RWPE2 (cell line): ENCODE results near the gene NIPSNAP3A.

ENCODE experiments used
- ATAC-seq: fragments of 200-7000 bp; cut with Tn5 transposase; 3 replicates; pipeline ENCODE4 v1.9.1; 2021; ENCODE audit warnings: low read depth
- DNase-seq: peaks from one replicate; pipeline ENCODE4 v3.0.0-alpha.2; 2020; ENCODE audit warnings: low spot score
- H3K27ac ChIP-seq: fragments of 450-650 bp; 2 replicates; pipeline ENCODE4 v1.5.1; 2017; ENCODE audit warnings: mild to moderate bottlenecking; ENCODE audit not compliant: poor library complexity, severe bottlenecking
- H3K27me3 ChIP-seq: fragments of 250-450 bp; sonication (Bioruptor Pico); 2 replicates; pipeline ENCODE4 v1.5.1; 2021; ENCODE audit warnings: mild to moderate bottlenecking, moderate library complexity; ENCODE audit not compliant: insufficient read depth, poor library complexity, severe bottlenecking
- H3K36me3 ChIP-seq: fragments of 250-450 bp; sonication (Bioruptor Pico); 2 replicates; pipeline ENCODE4 v1.5.1; 2020; ENCODE audit warnings: low read depth, mild to moderate bottlenecking, moderate library complexity
- H3K4me1 ChIP-seq: fragments of 250-450 bp; sonication (Bioruptor Pico); 2 replicates; pipeline ENCODE4 v1.5.1; 2021; ENCODE audit warnings: mild to moderate bottlenecking, moderate library complexity; ENCODE audit not compliant: insufficient read depth, poor library complexity, severe bottlenecking
- H3K4me3 ChIP-seq: fragments of 250-450 bp; sonication (Bioruptor Pico); 2 replicates; pipeline ENCODE4 v1.5.1; 2021; ENCODE audit warnings: mild to moderate bottlenecking, moderate library complexity; ENCODE audit not compliant: severe bottlenecking
- H3K9me3 ChIP-seq: fragments of 250-450 bp; sonication (Bioruptor Pico); 2 replicates; pipeline ENCODE4 v1.5.1; 2021; ENCODE audit warnings: mild to moderate bottlenecking, moderate library complexity; ENCODE audit not compliant: severe bottlenecking
- TF ChIP-seq, protein P1 (sequence below): fragments of 450-650 bp; IDR thresholded peaks from one replicate; pipeline ENCODE4 v1.5.1; 2017; ENCODE audit warnings: mild to moderate bottlenecking, moderate library complexity; ENCODE audit not compliant: poor library complexity, severe bottlenecking

The NIPSNAP3A gene

DNA sequence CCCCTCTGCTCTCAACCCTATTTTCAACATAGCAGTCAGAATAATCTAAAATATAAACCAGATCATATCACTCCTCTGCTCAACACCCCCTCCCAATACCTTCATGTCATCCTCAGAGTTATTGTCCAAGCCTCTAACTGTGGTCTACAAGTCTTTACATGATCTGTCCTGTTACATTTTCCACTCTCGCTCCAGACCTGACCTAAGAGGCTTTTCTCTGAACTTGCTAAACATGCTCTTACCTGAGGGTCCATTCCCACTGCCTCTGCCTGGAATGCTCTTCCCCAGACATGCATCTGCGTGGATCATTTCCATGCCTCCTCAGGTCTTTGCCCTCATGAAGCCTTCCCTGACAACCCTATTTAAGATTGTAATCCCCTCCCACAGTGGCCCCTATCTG lies 28.5 kb downstream of the NIPSNAP3A start:
- Histone ChIP-seq H3K4me3 (no peak overlapping the region), H3K27me3 (no peaks in the 10 kb centered on the region), H3K9me3 (no peaks in the 10 kb centered on the region), H3K4me1 (no peaks in the 10 kb centered on the region), H3K36me3 (no peaks in the 10 kb centered on the region), H3K27ac (no peak overlapping the region)
- TF ChIP-seq, protein P1, sequence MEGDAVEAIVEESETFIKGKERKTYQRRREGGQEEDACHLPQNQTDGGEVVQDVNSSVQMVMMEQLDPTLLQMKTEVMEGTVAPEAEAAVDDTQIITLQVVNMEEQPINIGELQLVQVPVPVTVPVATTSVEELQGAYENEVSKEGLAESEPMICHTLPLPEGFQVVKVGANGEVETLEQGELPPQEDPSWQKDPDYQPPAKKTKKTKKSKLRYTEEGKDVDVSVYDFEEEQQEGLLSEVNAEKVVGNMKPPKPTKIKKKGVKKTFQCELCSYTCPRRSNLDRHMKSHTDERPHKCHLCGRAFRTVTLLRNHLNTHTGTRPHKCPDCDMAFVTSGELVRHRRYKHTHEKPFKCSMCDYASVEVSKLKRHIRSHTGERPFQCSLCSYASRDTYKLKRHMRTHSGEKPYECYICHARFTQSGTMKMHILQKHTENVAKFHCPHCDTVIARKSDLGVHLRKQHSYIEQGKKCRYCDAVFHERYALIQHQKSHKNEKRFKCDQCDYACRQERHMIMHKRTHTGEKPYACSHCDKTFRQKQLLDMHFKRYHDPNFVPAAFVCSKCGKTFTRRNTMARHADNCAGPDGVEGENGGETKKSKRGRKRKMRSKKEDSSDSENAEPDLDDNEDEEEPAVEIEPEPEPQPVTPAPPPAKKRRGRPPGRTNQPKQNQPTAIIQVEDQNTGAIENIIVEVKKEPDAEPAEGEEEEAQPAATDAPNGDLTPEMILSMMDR: no peak
- no peak for DNase-seq
- ATAC-seq: no peak

DNA sequence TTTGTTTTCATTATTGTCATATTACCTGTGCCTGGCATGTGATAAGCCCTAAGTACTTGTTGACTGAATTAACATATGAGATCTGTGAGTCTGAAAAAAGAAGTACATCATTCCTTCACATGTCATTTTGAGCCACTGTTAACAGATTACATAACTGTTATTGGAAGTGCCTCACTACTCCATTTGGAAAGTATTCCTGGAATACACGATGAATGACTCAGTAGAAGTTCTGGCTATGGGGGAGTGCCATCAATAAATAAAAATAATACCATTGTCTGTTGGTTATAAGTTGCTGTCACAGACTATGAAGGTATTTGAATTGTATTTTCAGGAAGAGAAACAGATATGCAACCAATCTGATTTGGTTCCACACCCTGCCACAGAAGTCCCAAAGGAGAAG lies 29.3 kb downstream of the NIPSNAP3A start:
- TF ChIP-seq, protein P1: no peak
- H3K9me3 ChIP-seq: no peaks in the 10 kb centered on the region
- no peak overlapping the region for H3K27ac ChIP-seq
- no peak for DNase-seq
- no peaks in the 10 kb centered on the region for H3K4me1 ChIP-seq
- ATAC-seq: no peak
- no peaks in the 10 kb centered on the region for H3K36me3 ChIP-seq
- no peaks in the 10 kb centered on the region for H3K27me3 ChIP-seq
- no peak overlapping the region for H3K4me3 ChIP-seq

DNA sequence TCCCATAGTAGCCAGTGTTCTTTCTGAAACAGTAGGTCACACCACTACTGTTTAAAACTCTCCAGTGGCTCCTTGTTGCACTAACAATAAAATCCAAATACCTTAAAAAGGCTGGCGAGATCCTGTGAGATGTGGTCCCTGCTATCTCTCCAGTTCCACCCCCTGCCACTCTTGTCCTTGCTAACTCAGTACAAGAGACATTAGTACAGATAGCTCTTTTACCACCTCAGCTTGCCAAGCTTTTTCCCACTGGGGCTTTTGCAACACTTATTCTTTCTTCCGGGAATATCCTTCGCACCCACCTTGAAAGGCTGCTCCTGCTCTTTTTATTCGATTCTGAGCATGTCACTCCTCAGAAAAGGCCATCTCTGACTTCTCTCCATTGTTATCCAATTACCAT lies 31.3 kb downstream of the NIPSNAP3A start:
- Histone ChIP-seq H3K36me3 (no peaks in the 10 kb centered on the region), H3K27ac (no peak overlapping the region), H3K4me3 (no peak overlapping the region), H3K27me3 (no peaks in the 10 kb centered on the region), H3K9me3 (no peaks in the 10 kb centered on the region), H3K4me1 (no peaks in the 10 kb centered on the region)
- DNase-seq (no peak), ATAC-seq (no peak)
- TF ChIP-seq, protein P1: no peak

DNA sequence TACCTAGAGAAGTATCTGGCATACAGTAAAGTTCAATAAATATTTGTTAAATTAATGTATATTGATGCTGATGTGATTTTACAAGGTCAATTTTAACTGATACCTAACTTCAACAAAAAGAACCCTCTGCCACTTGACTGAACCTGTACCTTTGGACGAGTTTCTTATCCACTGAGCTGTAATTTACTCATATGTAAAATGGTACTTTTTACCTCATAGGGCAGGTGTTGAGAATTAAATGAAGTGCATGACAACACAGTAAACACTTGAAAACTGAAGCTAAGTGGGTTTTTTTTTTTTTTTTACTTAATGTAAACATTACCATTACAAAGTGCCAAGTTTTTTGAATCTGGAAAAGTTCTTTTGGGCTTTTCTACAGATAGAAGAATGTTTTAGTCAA lies 31.9 kb downstream of the NIPSNAP3A start:
- ATAC-seq: no peak
- TF ChIP-seq, protein P1: no peak
- H3K4me3 ChIP-seq: no peak overlapping the region

DNA sequence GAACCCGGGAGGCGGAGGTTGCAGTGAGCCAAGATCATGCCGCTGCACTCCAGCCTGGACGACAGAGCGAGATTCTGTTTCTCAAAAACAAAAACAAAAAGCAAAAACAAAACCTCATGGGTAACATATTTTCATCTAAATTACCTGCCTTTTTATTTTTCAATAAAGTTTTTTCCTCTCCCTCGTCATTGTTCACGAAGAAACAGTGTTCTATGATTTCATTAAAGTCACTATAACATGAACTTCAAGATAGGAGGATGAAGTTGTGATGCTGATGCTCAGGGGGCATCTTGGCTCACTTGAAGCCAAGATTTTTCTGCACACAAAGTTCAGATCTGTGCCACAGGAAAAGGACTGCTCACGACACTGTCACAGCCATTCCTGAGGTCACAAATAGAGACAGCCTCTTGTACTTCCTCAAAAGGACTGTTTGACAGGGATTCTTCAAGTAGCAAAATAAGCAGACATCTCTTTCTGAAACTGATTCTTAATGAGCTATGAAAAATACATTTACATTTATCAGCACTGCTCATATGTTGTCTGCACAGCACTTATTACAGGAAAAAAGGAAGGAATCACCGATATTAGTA lies 32.6 kb downstream of the NIPSNAP3A start:
- H3K4me3 ChIP-seq: no peak overlapping the region
- H3K36me3 ChIP-seq: no peaks in the 10 kb centered on the region
- no peaks in the 10 kb centered on the region for H3K27me3 ChIP-seq
- TF ChIP-seq, protein P1: no peak
- H3K4me1 ChIP-seq: no peaks in the 10 kb centered on the region
- DNase-seq (no peak), ATAC-seq (no peak)
- H3K9me3 ChIP-seq: no peaks in the 10 kb centered on the region
- no peak overlapping the region for H3K27ac ChIP-seq

More for the DNA sequence above, 31.9 kb downstream of the NIPSNAP3A start:
- DNase-seq: no peak
- H3K27ac ChIP-seq: no peak overlapping the region
- no peaks in the 10 kb centered on the region for H3K27me3 ChIP-seq
- no peaks in the 10 kb centered on the region for H3K9me3 ChIP-seq
- no peaks in the 10 kb centered on the region for H3K36me3 ChIP-seq
- H3K4me1 ChIP-seq: no peaks in the 10 kb centered on the region
